Liver (tissue), 9 donors: ENCODE results near the gene WASF2. TPM values are rescaled to one million over a fixed set of nuclear protein-coding genes. Genes with fewer than 3 reads are reported as not detected.
"Not testable (repeated sequence)": the region's sequence is repeated elsewhere in the genome, so short reads cannot be mapped to it uniquely, and the experiment has no call there.

Experiments
- DNase-seq: peaks from one replicate; pipeline ENCODE4 v3.0.0-alpha.2; 2017; ENCODE audit warnings: low spot score
- H3K27ac ChIP-seq, 2 donors: one replicate each; pipeline ENCODE4 v1.7.0; 2013; ENCODE audit warnings: inconsistent platforms in 2 of 2, low read length in 2 of 2, control low read depth in 1 of 2, low read depth in 1 of 2, mild to moderate bottlenecking in 1 of 2
- H3K27me3 ChIP-seq, 4 donors: one replicate each; pipeline versions ENCODE4 v1.6.1 to v1.7.0; 2013; ENCODE audit warnings: low read length in 3 of 4, inconsistent platforms in 1 of 4, mild to moderate bottlenecking in 1 of 4, moderate library complexity in 1 of 4; ENCODE audit not compliant: control insufficient read depth in 4 of 4, insufficient read depth in 4 of 4
- H3K36me3 ChIP-seq, 4 donors: one replicate each; pipeline versions ENCODE4 v1.6.1 to v1.7.0; 2013; ENCODE audit warnings: low read length in 3 of 4, mild to moderate bottlenecking in 3 of 4, low read depth in 1 of 4, moderate library complexity in 1 of 4; ENCODE audit not compliant: control insufficient read depth in 4 of 4, insufficient read depth in 3 of 4
- H3K4me1 ChIP-seq, 4 donors: one replicate each; pipeline versions ENCODE4 v1.6.1 to v1.7.0; 2013; ENCODE audit warnings: low read length in 3 of 4, mild to moderate bottlenecking in 3 of 4, moderate library complexity in 1 of 4; ENCODE audit not compliant: control insufficient read depth in 4 of 4, insufficient read depth in 4 of 4
- H3K4me3 ChIP-seq, 3 donors: one replicate each; pipeline versions ENCODE4 v1.6.1 to v1.7.0; 2013; ENCODE audit warnings: low read length in 3 of 3, control low read depth in 1 of 3, low read depth in 1 of 3, mild to moderate bottlenecking in 1 of 3
- H3K9ac ChIP-seq, 2 donors: one replicate each; pipeline ENCODE4 v1.7.0; 2013; ENCODE audit warnings: low read length in 2 of 2, mild to moderate bottlenecking in 2 of 2, moderate library complexity in 2 of 2, control low read depth in 1 of 2, low read depth in 1 of 2
- H3K9me3 ChIP-seq, 4 donors: one replicate each; pipeline versions ENCODE4 v1.6.1 to v1.7.0; 2013; ENCODE audit warnings: low read length in 3 of 4; ENCODE audit not compliant: control insufficient read depth in 4 of 4
- ATF3 ChIP-seq: IDR thresholded peaks from 2 replicates; pipeline ENCODE4 v1.6.1; 2016; ENCODE audit warnings: antibody characterized with exemption
- CTCF ChIP-seq: fragments of 150-350 bp; IDR thresholded peaks from 2 replicates; pipeline ENCODE4 v1.5.1; 2017; ENCODE audit warnings: improper control_type of control experiment, low read depth, low read length; ENCODE audit not compliant: missing input control
- EGR1 ChIP-seq, 2 donors: IDR thresholded peaks; 2 replicates each; pipeline ENCODE4 v1.6.1; 2016 to 2018; ENCODE audit warnings: antibody characterized with exemption in 2 of 2, low read depth in 2 of 2
- FOXA1 ChIP-seq: IDR thresholded peaks from 2 replicates; pipeline ENCODE4 v1.6.1; 2016; ENCODE audit warnings: antibody characterized with exemption
- FOXA2 ChIP-seq: IDR thresholded peaks from 2 replicates; pipeline ENCODE4 v1.6.1; 2016; ENCODE audit warnings: antibody characterized with exemption
- GABPA ChIP-seq, 2 donors: IDR thresholded peaks in 1 of 2; conservative IDR thresholded peaks in 1 of 2; 2 replicates each; pipeline ENCODE4 v1.6.1; 2016; ENCODE audit warnings: antibody characterized with exemption in 2 of 2, mild to moderate bottlenecking in 1 of 2, moderate library complexity in 1 of 2
- HNF4A ChIP-seq, 2 donors: conservative IDR thresholded peaks; 2 replicates each; pipeline ENCODE4 v1.6.1; 2016; ENCODE audit warnings: antibody characterized with exemption in 2 of 2, mild to moderate bottlenecking in 2 of 2
- HNF4G ChIP-seq: IDR thresholded peaks from 2 replicates; pipeline ENCODE4 v1.6.1; 2016; ENCODE audit warnings: antibody characterized with exemption
- JUND ChIP-seq, 2 donors: IDR thresholded peaks; 2 replicates each; pipeline ENCODE4 v1.6.1; 2016; ENCODE audit warnings: antibody characterized with exemption in 2 of 2
- MAX ChIP-seq: IDR thresholded peaks from 2 replicates; pipeline ENCODE4 v1.6.1; 2016; ENCODE audit warnings: antibody characterized with exemption
- NR2F2 ChIP-seq: IDR thresholded peaks from 2 replicates; pipeline ENCODE4 v1.6.1; 2016; ENCODE audit warnings: antibody characterized with exemption
- RAD21 ChIP-seq, 2 donors: IDR thresholded peaks; 2 replicates each; pipeline ENCODE4 v1.6.1; 2016; ENCODE audit warnings: antibody characterized with exemption in 2 of 2, mild to moderate bottlenecking in 2 of 2
- REST ChIP-seq: IDR thresholded peaks from 2 replicates; pipeline ENCODE4 v1.6.1; 2016; ENCODE audit warnings: antibody characterized with exemption, mild to moderate bottlenecking
- RXRA ChIP-seq, 2 donors: IDR thresholded peaks; 2 replicates each; pipeline ENCODE4 v1.6.1; 2017 to 2018; ENCODE audit warnings: antibody characterized with exemption in 2 of 2, mild to moderate bottlenecking in 1 of 2
- SP1 ChIP-seq: IDR thresholded peaks from 2 replicates; pipeline ENCODE4 v1.6.1; 2018; ENCODE audit warnings: antibody characterized with exemption, mild to moderate bottlenecking
- TAF1 ChIP-seq: conservative IDR thresholded peaks from 2 replicates; pipeline ENCODE4 v1.6.1; 2016; ENCODE audit warnings: antibody characterized with exemption, mild to moderate bottlenecking
- YY1 ChIP-seq: IDR thresholded peaks from 2 replicates; pipeline ENCODE4 v1.6.1; 2016; ENCODE audit warnings: antibody characterized with exemption, mild to moderate bottlenecking
- ZBTB33 ChIP-seq: IDR thresholded peaks from 2 replicates; pipeline ENCODE4 v1.6.1; 2016; ENCODE audit warnings: antibody characterized with exemption
- WGBS: extraction: QIAGEN DNeasy Blood & Tissue Kit; methylation state at CpG from one replicate; pipeline ENCODE4 v1.1.7; 2013; 5-methylcytosine and 5-hydroxymethylcytosine counted together
- polyA plus RNA-seq, 2 donors: library from polyadenylated mRNA; stranded (reverse) in 1 of 2; unstranded in 1 of 2; fragments of 200-250 nt in 1 of 2; fragments of >200 nt in 1 of 2; fragmentation: Nextera tagmentation in 1 of 2; extraction: Ambion mirVana in 1 of 2; gene quantifications; one replicate each; pipeline versions ENCODE4 v1.2.1 to v1.2.3, GENCODE V29; 2013 to 2015
- total RNA-seq, 2 donors: library from RNA; depleted of rRNA; stranded (reverse); fragments of >200 nt; gene quantifications; one replicate each; pipeline ENCODE4 v1.2.3, GENCODE V29; 2014
- donor health status: healthy.
- donor health status: healthy.
- donor health status: healthy.
- donor health status: healthy.
- donor health status: healthy.

WASF2 gene
- total and polyA plus RNA-seq, 4 donors, result 11.6 to 37.7 (median 18.7) TPM

- Histone ChIP-seq H3K9me3 (no peaks in the 10 kb centered on the region), H3K4me3 (no peak overlapping the region), H3K27ac (no peak overlapping the region), H3K4me1 (peaks cover 5 to 12% (median 8%) of the 10 kb centered on the region in 4 donors), H3K27me3 (no peaks in the 10 kb centered on the region), H3K36me3 (no peaks in the 10 kb centered on the region), H3K9ac (no peak overlapping the region)
- 43% methylated on average over 5 of the region's 5 CpGs for WGBS
- TF ChIP-seq JUND (IDR thresholded peaks at IDR 0.05) (no peak), CTCF (peak; percentile 88), REST (no peak), YY1 (no peak), SP1 (no peak), MAX (no peak), FOXA1 (no peak), RXRA (IDR thresholded peaks at IDR 0.05) (no peak), GABPA (IDR thresholded peaks at IDR 0.05 in 1 of 2, conservative IDR thresholded peaks at IDR 0.05 in 1 of 2) (no peak), NR2F2 (no peak), HNF4A (conservative IDR thresholded peaks at IDR 0.05) (peak in 1 of 2 donors; percentile 6), FOXA2 (no peak), TAF1 (no peak), ATF3 (no peak), RAD21 (IDR thresholded peaks at IDR 0.05) (peak; percentile 85 to 90), EGR1 (IDR thresholded peaks at IDR 0.05; ENCODE audit: low read depth in 2 of 2) (no peak), ZBTB33 (no peak), HNF4G (no peak)
- DNase-seq, result peak; percentile 76
These were observed 101.5 kb downstream of the WASF2 start for GRCh38 chr1:27388337-27389005.

GRCh38 chr1:27384797-27385196 lies 105.2 kb downstream of the WASF2 start:
- H3K4me3 ChIP-seq, DNase-seq: not testable (repeated sequence)

More at GRCh38 chr1:27384797-27385196, 105.2 kb downstream of the WASF2 start:
- not testable (repeated sequence) for H3K9me3 ChIP-seq, H3K27ac ChIP-seq, H3K4me1 ChIP-seq, H3K27me3 ChIP-seq, H3K9ac ChIP-seq, H3K36me3 ChIP-seq
- 91% methylated on average over 3 of the region's 3 CpGs for WGBS
